HG03159 (cell line): Measurements from ENCODE around the gene COX14.
"Not testable (repeated sequence)": the region's sequence is repeated elsewhere in the genome, so short reads cannot be mapped to it uniquely, and the experiment has no call there.

Experiments used
- ATAC-seq: cut with Tn5 transposase; IDR thresholded peaks from one replicate; pipeline ENCODE4 v1.9.1; 2021; ENCODE audit warnings: mild to moderate bottlenecking, moderate library complexity; ENCODE audit not compliant: unreplicated experiment

Gene COX14

GRCh38 chr12:50111693-50112455 is at the start of gene COX14:
Gene COX14, plus strand, starts transcription at chr12:50112236. Its CDS starts 7,808 bp downstream, at chr12:50120044.
- ATAC-seq = peak; percentile 78

GRCh38 chr12:50062728-50063460 is 49.1 kb upstream of the COX14 start:
- ATAC-seq = no peak

- no peak for ATAC-seq
Observed at GRCh38 chr12:50065726-50066310, 46.2 kb upstream of the COX14 start.

- ATAC-seq = no peak
Observed at GRCh38 chr12:50066402-50066801, 45.6 kb upstream of the COX14 start.

- no peak for ATAC-seq
Observed at GRCh38 chr12:50069069-50069468, 43.0 kb upstream of the COX14 start.

- ATAC-seq = no peak
Observed at GRCh38 chr12:50069539-50069938, 42.5 kb upstream of the COX14 start.

- no peak for ATAC-seq
Observed at GRCh38 chr12:50070314-50071060, 41.5 kb upstream of the COX14 start.

- no peak for ATAC-seq
Observed at GRCh38 chr12:50072198-50072907, 39.7 kb upstream of the COX14 start.

GRCh38 chr12:50073206-50073605 is 38.8 kb upstream of the COX14 start:
- no peak for ATAC-seq

- no peak for ATAC-seq
Observed at GRCh38 chr12:50073712-50074111, 38.3 kb upstream of the COX14 start.

- peak; percentile 81 for ATAC-seq
Observed at GRCh38 chr12:50074936-50075807, 36.9 kb upstream of the COX14 start.

- no peak for ATAC-seq
Observed at GRCh38 chr12:50075808-50076170, 36.2 kb upstream of the COX14 start.

- no peak for ATAC-seq
Observed at GRCh38 chr12:50077099-50077498, 34.9 kb upstream of the COX14 start.

- no peak for ATAC-seq
Observed at GRCh38 chr12:50078281-50078680, 33.8 kb upstream of the COX14 start.

GRCh38 chr12:50079771-50080170 is 32.3 kb upstream of the COX14 start:
- no peak for ATAC-seq

GRCh38 chr12:50081096-50081808 is 30.8 kb upstream of the COX14 start:
- no peak for ATAC-seq

- no peak for ATAC-seq
Observed at GRCh38 chr12:50082644-50083043, 29.4 kb upstream of the COX14 start.

- ATAC-seq = no peak
Observed at GRCh38 chr12:50083301-50083700, 28.7 kb upstream of the COX14 start.

- not testable (repeated sequence) for ATAC-seq
Observed at GRCh38 chr12:50084409-50084774, 27.6 kb upstream of the COX14 start.
